GM15510 (cell line): ENCODE data around the gene CYB5D1.
A peak's percentile ranks its signal among the peaks of the same experiment; 100 is the strongest.

Experiments used
- POLR2A ChIP-seq: IDR thresholded peaks from 3 replicates; pipeline ENCODE4 v1.6.1; 2011; ENCODE audit warnings: borderline replicate concordance; ENCODE audit not compliant: insufficient read length; ENCODE audit errors: extremely low read depth

CYB5D1 gene

DNA sequence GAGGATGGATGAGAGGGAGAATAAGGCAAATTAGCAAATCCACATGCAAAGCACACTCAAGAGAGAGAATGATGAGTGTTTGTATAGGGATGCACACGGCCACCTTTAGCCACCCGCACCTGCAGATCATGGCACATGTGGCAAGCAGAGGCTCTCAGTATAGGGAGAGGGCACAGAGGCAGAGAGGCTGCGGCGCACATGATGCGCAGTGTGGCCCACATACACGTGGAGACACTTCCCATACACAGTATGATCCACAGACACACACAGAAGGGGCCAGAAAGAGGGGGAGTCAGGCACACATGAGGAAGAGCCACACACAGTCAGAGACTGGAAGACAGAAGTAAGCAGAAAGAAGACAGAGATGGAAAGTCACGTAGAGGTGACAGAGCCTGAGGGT is 24.3 kb downstream of the CYB5D1 start:
- TF ChIP-seq POLR2A, result no peak

DNA sequence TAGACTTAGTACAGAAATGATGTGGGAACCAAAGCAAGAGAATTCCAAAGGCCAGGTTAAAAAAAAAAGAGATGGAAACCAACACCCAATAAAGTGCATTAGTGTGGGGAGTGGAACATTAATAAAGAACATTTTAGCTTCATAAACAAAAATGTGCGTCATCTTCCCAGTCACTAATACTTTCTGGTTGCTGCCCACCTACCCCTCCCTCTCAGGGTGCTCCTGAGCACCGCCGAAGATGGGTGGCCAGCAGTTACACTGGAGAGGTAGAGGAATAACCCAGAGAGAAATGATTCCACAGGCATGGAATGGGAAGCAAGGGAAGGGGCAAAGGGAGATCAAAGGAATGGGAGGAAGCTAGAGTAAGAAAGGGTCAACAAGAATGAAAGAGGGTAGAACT is 24.8 kb downstream of the CYB5D1 start:
- no peak for TF ChIP-seq POLR2A

DNA sequence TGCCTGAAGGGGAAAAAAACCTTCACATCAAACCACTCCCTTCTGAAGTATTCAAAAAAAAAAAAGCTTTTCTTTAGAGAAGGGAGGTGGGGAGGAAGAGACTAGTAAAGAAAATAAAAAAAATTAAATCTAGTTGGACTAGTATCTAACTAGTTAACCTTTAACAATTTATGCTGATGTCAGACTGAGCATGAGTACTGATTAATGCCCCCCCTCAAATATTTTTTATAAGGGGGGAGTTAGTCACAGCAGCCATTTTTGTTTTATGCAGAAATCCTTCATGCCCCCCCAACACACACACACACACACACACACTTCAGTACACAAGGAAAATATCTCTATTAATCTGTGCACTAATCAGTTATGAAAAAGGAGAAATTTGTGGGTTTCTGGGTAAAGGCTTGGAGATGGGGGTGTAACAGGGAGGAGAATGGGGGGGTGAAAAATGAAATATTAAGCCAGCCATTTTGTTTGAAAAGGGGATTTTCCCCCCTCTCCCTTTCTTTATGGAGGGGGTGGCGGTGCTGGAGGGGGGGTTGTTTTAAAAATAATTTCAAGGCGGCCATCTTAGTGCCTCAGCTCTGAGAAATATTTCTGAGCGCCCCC is 26.1 kb downstream of the CYB5D1 start:
- TF ChIP-seq POLR2A, result no peak

DNA sequence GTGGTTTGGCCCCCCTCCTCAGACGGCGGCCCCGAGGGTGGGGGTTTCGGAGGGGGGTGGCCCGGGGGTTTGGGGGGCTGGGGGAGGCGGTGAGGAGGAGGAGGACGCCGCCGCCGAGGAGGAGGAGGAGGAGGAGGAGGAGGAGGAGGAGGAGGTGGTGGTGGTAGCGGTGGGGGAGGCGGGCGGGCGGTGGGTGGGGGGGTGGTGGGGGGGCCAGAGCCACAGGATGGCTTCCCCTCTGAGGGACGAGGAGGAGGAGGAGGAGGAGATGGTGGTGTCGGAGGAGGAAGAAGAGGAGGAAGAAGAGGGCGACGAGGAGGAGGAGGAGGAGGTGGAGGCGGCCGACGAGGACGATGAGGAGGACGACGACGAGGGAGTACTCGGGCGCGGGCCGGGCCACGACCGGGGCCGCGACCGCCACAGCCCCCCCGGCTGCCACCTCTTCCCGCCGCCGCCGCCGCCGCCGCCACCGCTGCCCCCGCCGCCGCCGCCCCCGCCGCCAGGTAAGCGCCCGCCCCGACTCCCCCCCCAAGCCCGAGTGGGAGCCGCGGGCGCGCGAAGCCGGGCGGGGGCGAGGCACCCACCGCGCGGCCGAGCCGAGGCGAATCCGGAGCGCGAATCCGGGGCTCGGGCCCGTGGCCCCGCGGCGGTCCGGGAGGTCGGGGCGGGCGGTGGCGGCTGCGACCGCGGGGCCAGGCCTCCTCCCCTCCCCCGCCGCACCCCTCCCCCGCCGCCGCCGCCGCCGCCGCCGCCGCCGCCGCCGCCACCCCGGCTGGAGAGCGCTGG is 27.0 kb downstream of the CYB5D1 start:
- no peak for TF ChIP-seq POLR2A

DNA sequence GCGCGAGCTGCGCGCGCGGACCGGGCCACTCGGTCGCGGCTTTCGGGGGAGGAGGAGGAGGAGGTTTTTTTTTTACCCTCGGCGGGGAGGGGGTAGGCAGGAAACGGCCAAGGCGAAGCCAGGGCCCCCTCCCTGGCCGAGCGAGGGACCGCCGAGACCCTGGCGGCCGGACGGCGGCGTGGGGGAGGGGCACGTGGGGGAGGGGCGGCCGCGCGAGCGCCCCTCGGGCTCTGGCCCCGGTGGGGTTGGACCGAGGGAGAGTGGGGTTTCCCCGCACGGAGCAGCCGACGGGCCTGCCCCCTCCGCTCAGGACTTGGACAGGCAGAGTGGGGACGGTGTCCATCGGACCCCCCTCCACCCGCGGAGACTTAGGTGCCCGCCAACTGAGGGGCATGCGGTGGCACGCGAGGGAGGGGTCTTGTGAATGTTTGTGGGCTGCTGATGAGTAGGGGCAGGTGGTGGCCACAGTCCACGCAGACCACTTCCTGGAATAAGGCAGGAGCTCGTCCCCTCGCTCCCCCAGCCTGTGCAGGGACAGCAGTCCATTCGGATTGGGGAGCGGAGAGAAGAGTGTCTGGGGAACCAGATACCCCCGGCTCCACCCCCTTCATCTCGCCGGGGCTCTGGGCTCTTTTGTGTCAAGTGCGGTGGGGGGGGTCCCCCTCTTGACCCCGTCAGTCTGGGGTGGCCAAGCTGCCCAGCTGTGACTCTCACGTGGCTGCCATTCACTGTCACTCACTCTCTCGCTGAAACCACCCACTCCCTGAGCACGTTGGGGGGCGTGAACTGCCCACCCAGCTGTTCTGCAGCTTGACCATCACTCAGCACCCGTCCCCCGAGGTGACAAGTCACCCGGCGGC is 27.8 kb downstream of the CYB5D1 start:
- peak; percentile 50 for TF ChIP-seq POLR2A

DNA sequence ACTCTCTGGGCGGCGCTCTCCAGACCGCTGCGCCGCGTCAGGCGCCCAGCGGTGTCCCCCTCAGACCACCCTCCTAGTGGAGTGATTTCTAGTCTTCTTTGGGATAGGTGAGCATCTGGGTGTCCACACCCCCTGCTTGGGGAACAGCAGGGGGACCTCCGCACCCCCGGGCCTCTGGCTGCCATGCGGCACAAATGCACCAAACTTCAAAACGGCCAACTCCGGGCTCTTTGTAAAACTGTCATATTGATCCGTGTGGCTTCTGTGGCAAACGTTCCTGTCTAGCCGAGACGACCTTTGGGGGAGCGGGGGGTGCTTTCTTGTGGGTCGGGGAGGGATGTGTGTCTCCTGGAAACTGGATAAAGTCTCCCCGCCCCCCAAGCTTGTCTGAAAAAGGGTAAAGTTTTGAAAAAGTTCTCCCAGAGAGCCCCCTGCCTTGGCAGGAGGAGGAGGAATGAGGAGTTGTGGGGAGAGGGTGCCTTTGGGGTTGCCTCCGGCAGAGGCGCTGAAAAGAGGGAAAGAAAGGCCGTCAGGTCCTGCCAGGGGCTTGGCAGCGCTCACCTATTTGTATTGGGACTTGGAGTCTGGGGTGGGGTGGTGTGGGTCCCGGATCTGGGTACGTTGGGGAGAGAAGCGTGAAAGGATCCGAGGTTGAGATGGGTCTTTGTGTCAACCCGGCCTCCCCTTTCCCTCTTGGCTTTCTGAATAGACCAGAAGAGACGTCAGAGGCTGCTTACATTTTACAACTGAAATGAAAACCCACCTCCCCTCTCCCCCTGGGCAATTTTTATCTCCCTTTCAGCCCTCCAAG is 28.6 kb downstream of the CYB5D1 start:
- TF ChIP-seq POLR2A, result no peak

GRCh38 chr17:7887038-7887481 is 29.3 kb downstream of the CYB5D1 start:
- TF ChIP-seq POLR2A, result no peak

- TF ChIP-seq POLR2A, result peak; percentile 43
Measured at GRCh38 chr17:7887482-7888183, 29.8 kb downstream of the CYB5D1 start.

- TF ChIP-seq POLR2A, result no peak
Measured at GRCh38 chr17:7888184-7888920, 30.5 kb downstream of the CYB5D1 start, which contains the start of gene CHD3. Gene CHD3, plus strand, starts transcription at chr17:7888789. Its CDS starts 212 bp downstream, at chr17:7889001.

- no peak for TF ChIP-seq POLR2A
Measured at GRCh38 chr17:7889166-7889955, 31.6 kb downstream of the CYB5D1 start.

DNA sequence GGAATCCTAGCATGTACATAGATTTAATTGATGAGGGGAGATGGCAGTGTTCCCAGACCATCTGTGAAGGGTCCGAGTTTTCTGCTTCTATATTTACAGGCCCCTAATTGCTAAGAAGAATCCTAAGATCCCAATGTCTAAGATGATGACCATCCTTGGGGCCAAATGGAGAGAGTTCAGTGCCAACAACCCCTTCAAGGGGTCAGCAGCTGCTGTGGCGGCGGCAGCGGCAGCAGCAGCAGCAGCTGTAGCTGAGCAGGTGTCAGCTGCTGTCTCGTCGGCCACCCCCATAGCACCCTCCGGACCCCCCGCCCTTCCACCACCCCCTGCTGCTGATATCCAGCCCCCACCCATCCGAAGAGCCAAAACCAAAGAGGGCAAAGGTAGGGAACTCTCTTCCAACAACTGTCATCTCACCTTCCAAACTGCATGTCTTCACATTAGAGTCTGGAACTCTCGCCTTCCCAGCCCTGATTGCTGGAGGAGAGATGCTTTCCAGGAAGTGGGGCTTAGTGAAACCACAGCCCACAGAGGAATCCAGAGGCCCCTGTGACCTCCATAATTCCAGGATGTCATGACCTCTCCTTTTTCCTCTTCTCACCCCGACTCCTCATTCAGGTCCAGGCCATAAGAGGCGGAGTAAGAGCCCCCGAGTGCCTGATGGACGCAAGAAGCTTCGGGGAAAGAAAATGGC is 35.5 kb downstream of the CYB5D1 start:
- TF ChIP-seq POLR2A, result no peak

DNA sequence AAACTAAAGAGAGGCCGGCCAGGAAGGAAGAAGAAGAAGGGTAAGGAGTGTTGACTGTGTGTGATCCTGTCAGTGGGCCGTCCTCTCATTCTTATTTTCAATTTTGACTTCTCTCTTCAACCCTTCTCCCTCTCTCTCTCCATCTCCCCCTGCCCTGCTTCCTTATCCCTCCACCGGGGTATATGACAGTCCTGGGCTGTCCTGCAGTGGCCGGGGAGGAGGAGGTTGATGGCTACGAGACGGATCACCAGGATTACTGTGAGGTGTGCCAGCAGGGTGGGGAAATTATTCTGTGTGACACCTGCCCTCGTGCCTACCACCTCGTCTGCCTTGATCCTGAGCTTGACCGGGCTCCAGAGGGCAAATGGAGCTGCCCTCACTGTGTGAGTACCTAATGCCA is 36.4 kb downstream of the CYB5D1 start:
- TF ChIP-seq POLR2A, result no peak
